ENCODE measurements around the gene CLEC16A.

- no peak for TF ChIP-seq POLR2A (IDR thresholded peaks at IDR 0.05)
- TF ChIP-seq CTCF (IDR thresholded peaks at IDR 0.05): no peak
Observed at GRCh38 chr16:11082108-11082859, 137.9 kb downstream of the CLEC16A start.

Measured in gastroesophageal sphincter (tissue), 3 donors.